RWPE2 (cell line): Measurements from ENCODE around the gene SCAF1.

Experiments used
- ATAC-seq: fragments of 200-7000 bp; cut with Tn5 transposase; 3 replicates; pipeline ENCODE4 v1.9.1; 2021; ENCODE audit warnings: low read depth
- DNase-seq: peaks from one replicate; pipeline ENCODE4 v3.0.0-alpha.2; 2020; ENCODE audit warnings: low spot score
- H3K27ac ChIP-seq: fragments of 450-650 bp; 2 replicates; pipeline ENCODE4 v1.5.1; 2017; ENCODE audit warnings: mild to moderate bottlenecking; ENCODE audit not compliant: poor library complexity, severe bottlenecking
- H3K27me3 ChIP-seq: fragments of 250-450 bp; sonication (Bioruptor Pico); 2 replicates; pipeline ENCODE4 v1.5.1; 2021; ENCODE audit warnings: mild to moderate bottlenecking, moderate library complexity; ENCODE audit not compliant: insufficient read depth, poor library complexity, severe bottlenecking
- H3K36me3 ChIP-seq: fragments of 250-450 bp; sonication (Bioruptor Pico); 2 replicates; pipeline ENCODE4 v1.5.1; 2020; ENCODE audit warnings: low read depth, mild to moderate bottlenecking, moderate library complexity
- H3K4me1 ChIP-seq: fragments of 250-450 bp; sonication (Bioruptor Pico); 2 replicates; pipeline ENCODE4 v1.5.1; 2021; ENCODE audit warnings: mild to moderate bottlenecking, moderate library complexity; ENCODE audit not compliant: insufficient read depth, poor library complexity, severe bottlenecking
- H3K4me3 ChIP-seq: fragments of 250-450 bp; sonication (Bioruptor Pico); 2 replicates; pipeline ENCODE4 v1.5.1; 2021; ENCODE audit warnings: mild to moderate bottlenecking, moderate library complexity; ENCODE audit not compliant: severe bottlenecking
- H3K9me3 ChIP-seq: fragments of 250-450 bp; sonication (Bioruptor Pico); 2 replicates; pipeline ENCODE4 v1.5.1; 2021; ENCODE audit warnings: mild to moderate bottlenecking, moderate library complexity; ENCODE audit not compliant: severe bottlenecking
- CTCF ChIP-seq: fragments of 450-650 bp; IDR thresholded peaks from one replicate; pipeline ENCODE4 v1.5.1; 2017; ENCODE audit warnings: mild to moderate bottlenecking, moderate library complexity; ENCODE audit not compliant: poor library complexity, severe bottlenecking

SCAF1 gene

GRCh38 chr19:49687566-49688316, 45.7 kb downstream of the SCAF1 start:
- no peaks in the 10 kb centered on the region for H3K27me3 ChIP-seq
- ATAC-seq (no peak), DNase-seq (no peak)
- no peak overlapping the region for H3K4me3 ChIP-seq
- no peaks in the 10 kb centered on the region for H3K9me3 ChIP-seq
- no peak for TF ChIP-seq CTCF
- no peak overlapping the region for H3K27ac ChIP-seq
- H3K36me3 ChIP-seq: peaks cover 33% of the 10 kb centered on the region
- H3K4me1 ChIP-seq: no peaks in the 10 kb centered on the region

GRCh38 chr19:49688531-49689132, 46.6 kb downstream of the SCAF1 start:
- Histone ChIP-seq H3K27ac (no peak overlapping the region), H3K4me3 (no peak overlapping the region), H3K9me3 (no peaks in the 10 kb centered on the region), H3K36me3 (peaks cover 29% of the 10 kb centered on the region), H3K4me1 (no peaks in the 10 kb centered on the region), H3K27me3 (no peaks in the 10 kb centered on the region)
- DNase-seq: no peak
- TF ChIP-seq CTCF: no peak
- no peak for ATAC-seq

- DNase-seq: peak; percentile 68
- peak within 1 kb of the TSS; percentile 40 for H3K4me3 ChIP-seq
- ATAC-seq: peak; percentile 30
Measured at GRCh38 chr19:49689133-49690078, 47.4 kb downstream of the SCAF1 start, which contains the start of gene ADM5. TSS of gene ADM5 (plus strand) at chr19:49689594. CDS start at chr19:49689838, 244 bp downstream.

GRCh38 chr19:49690079-49690655, 48.2 kb downstream of the SCAF1 start:
- Histone ChIP-seq H3K27ac (peak overlapping the region; percentile 29), H3K4me3 (peak overlapping the region; percentile 40), H3K36me3 (peaks cover 13% of the 10 kb centered on the region), H3K4me1 (no peaks in the 10 kb centered on the region), H3K9me3 (no peaks in the 10 kb centered on the region), H3K27me3 (no peaks in the 10 kb centered on the region)
- peak; percentile 33 for TF ChIP-seq CTCF
- ATAC-seq: peak; percentile 4; the same call in 2 of the 3 replicates
- no peak for DNase-seq

More at GRCh38 chr19:49689133-49690078, 47.4 kb downstream of the SCAF1 start, which contains the start of gene ADM5:
- no peaks in the 10 kb centered on the region for H3K9me3 ChIP-seq
- TF ChIP-seq CTCF: peak; percentile 62
- peaks cover 21% of the 10 kb centered on the region for H3K36me3 ChIP-seq
- H3K4me1 ChIP-seq: no peaks in the 10 kb centered on the region
- H3K27ac ChIP-seq: peak within 1 kb of the TSS; percentile 29
- no peaks in the 10 kb centered on the region for H3K27me3 ChIP-seq
